HepG2 (cell line): Measurements from ENCODE around the gene CFAP45. TPM values are rescaled to one million over a fixed set of nuclear protein-coding genes. Genes with fewer than 3 reads are reported as not detected.
A peak's percentile ranks its signal among the peaks of the same experiment; 100 is the strongest.

Experiments
- ATAC-seq: fragments of 200-7000 bp; cut with Tn5 transposase; 3 replicates; pipeline ENCODE4 v1.9.1; 2020; ENCODE audit warnings: mild to moderate bottlenecking, moderate library complexity
- BruUV-seq: library from RNA; stranded (reverse); fragments of 400-500 nt; replicated peaks from 2 replicates; lab custom pipeline; 2021; lab: Mats Ljungman, UMichigan
- CTCF ChIA-PET: fragments of 300-600 bp; formaldehyde crosslinking; extraction: SDS; loops from one replicate; lab custom pipeline; 2021; ENCODE audit warnings: low total read pairs, inconsistent platforms, low intra/inter-chr PET ratio; lab: Yijun Ruan, JAX
- POLR2A ChIA-PET: fragments of 350-600 bp; sonication (Branson Sonifier 250); formaldehyde crosslinking; loops from one replicate; lab custom pipeline; 2020; ENCODE audit warnings: antibody characterized with exemption, inconsistent platforms; lab: Yijun Ruan, JAX
- DNase-seq: peaks from one replicate; pipeline ENCODE4 v3.0.0-alpha.2; 2015; ENCODE audit warnings: low spot score
- FAIRE-seq: peaks from 3 replicates; lab custom pipeline; 2011; peaks lifted over from hg19 to GRCh38; lab: Jason Lieb, UNC
- H2AFZ ChIP-seq: one replicate; pipeline ENCODE4 v1.6.1; 2011; ENCODE audit warnings: low read length, inconsistent platforms
- H3K27ac ChIP-seq: fragments of 300-600 bp; 3 replicates; pipeline ENCODE4 v1.8.0; 2011; ENCODE audit warnings: mixed run types, mild to moderate bottlenecking, mixed read lengths, low read length, inconsistent platforms; ENCODE audit not compliant: insufficient read depth; ENCODE audit errors: extremely low read length
- H3K27me3 ChIP-seq, 2 experiments: fragments of 200-600 bp in 1 of 2; 2 replicates in 1 of 2; 3 replicates in 1 of 2; pipeline versions ENCODE4 v1.6.0 to v1.8.0; 2011; ENCODE audit warnings: low read length in 2 of 2, mild to moderate bottlenecking in 2 of 2, moderate library complexity in 2 of 2, inconsistent platforms in 1 of 2; ENCODE audit not compliant: insufficient read depth in 2 of 2, control insufficient read depth in 1 of 2
- H3K36me3 ChIP-seq, 2 experiments: fragments of 200-600 bp in 1 of 2; replicated peaks in 1 of 2; 2 replicates in 1 of 2; 3 replicates in 1 of 2; pipeline versions ENCODE4 v1.5.1 to v1.8.0; 2011; ENCODE audit warnings: low read length in 2 of 2, inconsistent platforms in 1 of 2; ENCODE audit not compliant: insufficient read depth in 2 of 2, control insufficient read depth in 1 of 2
- H3K4me1 ChIP-seq: 2 replicates; pipeline ENCODE4 v1.5.1; 2012; ENCODE audit warnings: low read length, inconsistent platforms; ENCODE audit not compliant: insufficient read depth
- H3K4me2 ChIP-seq: 2 replicates; pipeline ENCODE4 v1.6.0; 2011; ENCODE audit warnings: low read depth, low read length, inconsistent platforms
- H3K4me3 ChIP-seq, 3 experiments: fragments of 200-600 bp in 1 of 3; sonication (generic), shearing (Covaris generic) in 1 of 3; replicated peaks in 1 of 3; 2 replicates each; pipeline ENCODE4 v1.5.1; 2011 to 2016; ENCODE audit warnings: low read length in 3 of 3, inconsistent platforms in 2 of 3, low read depth in 2 of 3, mild to moderate bottlenecking in 2 of 3, control low read depth in 1 of 3, mixed read lengths in 1 of 3; ENCODE audit not compliant: insufficient read depth in 1 of 3
- H3K79me2 ChIP-seq: one replicate; pipeline ENCODE4 v1.6.1; 2011; ENCODE audit warnings: low read length, inconsistent platforms; ENCODE audit not compliant: insufficient read depth
- H3K9ac ChIP-seq: 2 replicates; pipeline ENCODE4 v1.6.0; 2011; ENCODE audit warnings: mild to moderate bottlenecking, low read depth, low read length, inconsistent platforms; ENCODE audit not compliant: insufficient read depth
- H3K9me3 ChIP-seq: 2 replicates; pipeline ENCODE4 v1.5.1; 2012; ENCODE audit warnings: mild to moderate bottlenecking, low read length
- H4K20me1 ChIP-seq: 2 replicates; pipeline ENCODE4 v1.6.0; 2011; ENCODE audit warnings: inconsistent platforms, mild to moderate bottlenecking, low read length, moderate library complexity; ENCODE audit not compliant: insufficient read depth
- POGK ChIP-seq: sonication (generic); formaldehyde crosslinking; conservative IDR thresholded peaks from 2 replicates; pipeline ENCODE4 v1.8.0; 2022; ENCODE audit warnings: mild to moderate bottlenecking, moderate library complexity, missing genetic modification reagents
- TP53 ChIP-seq: sonication (generic); formaldehyde crosslinking; conservative IDR thresholded peaks from 2 replicates; pipeline ENCODE4 v1.4.0; 2020; ENCODE audit warnings: missing genetic modification reagents
- ZNF646 ChIP-seq: sonication (generic); formaldehyde crosslinking; IDR thresholded peaks from 2 replicates; pipeline ENCODE4 v1.9.0; 2021; ENCODE audit warnings: mild to moderate bottlenecking, missing genetic modification reagents
- WGBS: methylation state at CpG from one replicate; pipeline ENCODE4 v1.1.6; 2017; ENCODE audit warnings: low lambda C conversion rate; 5-methylcytosine and 5-hydroxymethylcytosine counted together
- in situ Hi-C: cut with HindIII; loops from 2 replicates; pipeline ENCODE4 v1.10.0; 2017; ENCODE audit warnings: low pct_unique_long_range_greater_than_20kb; ENCODE audit not compliant: extremely low pct_ligation_motif_present
- intact Hi-C: fragments of 100-400 bp; cut with micrococcal nuclease; formaldehyde crosslinking; loops from one replicate; pipeline ENCODE4 v1.10.0; 2022; ENCODE audit not compliant: unreplicated experiment
- polyA plus RNA-seq, 8 experiments: library from polyadenylated mRNA; depleted of rRNA in 3 of 8; stranded (reverse) in 7 of 8; unstranded in 1 of 8; fragments of >200 nt; fragmentation: Illumina TruSeq in 4 of 8; extraction: Trizol in 4 of 8; gene quantifications; 2 replicates each; pipeline versions ENCODE4 v1.2.1 to v1.2.3, GENCODE V29; 2011 to 2016; ENCODE audit warnings: low read depth in 4 of 8, missing spikeins in 1 of 8, mixed read lengths in 1 of 8; ENCODE audit not compliant: insufficient read depth in 1 of 8
- total RNA-seq, 5 experiments: library from RNA; depleted of rRNA; stranded (reverse); fragments of >200 nt; fragmentation: Illumina TruSeq; extraction: Trizol; gene quantifications; 2 replicates each; pipeline ENCODE4 v1.2.3, GENCODE V29; 2016; ENCODE audit warnings: low read depth in 1 of 5

The CFAP45 gene
- total and polyA plus RNA-seq, 2 of the 13 experiments (the other 11 are each of a cell fraction or from before 2014, with no cell fraction given) = not detected

GRCh38 chr1:159938211-159938852, 38.4 kb upstream of the CFAP45 start:
- Histone ChIP-seq H3K4me1 (peaks cover 13% of the 10 kb centered on the region), H3K36me3 (no peaks in the 10 kb centered on the region), H3K9ac (no peak overlapping the region), H2AFZ (no peak overlapping the region), H3K4me2 (no peak overlapping the region), H3K79me2 (no peaks in the 10 kb centered on the region), H3K27ac (no peak overlapping the region), H3K9me3 (no peaks in the 10 kb centered on the region), H3K4me3 (no peak overlapping the region), H4K20me1 (no peaks in the 10 kb centered on the region), H3K27me3 (peaks cover 12 to 67% of the 10 kb centered on the region in 2 experiments; a peak in 4 of 5 replicates)
- POLR2A ChIA-PET = no interaction called here
- ATAC-seq (no peak), FAIRE-seq (no peak), DNase-seq (no peak)
- intact Hi-C loops (loop anchor here (5.0 kb wide), 2 partner anchors 139 to 141 kb away; no protein-coding TSS in a partner anchor), in situ Hi-C loops (loop anchor here (5.0 kb wide), 2 partner anchors 69 to 144 kb away; partner anchors contain the start of gene KCNJ9)
- BruUV-seq = no TSS peak
- CTCF ChIA-PET = no interaction called here
- WGBS = 0% methylated on average over 3 of the region's 7 CpGs
- TF ChIP-seq POGK (CRISPR knock-in tag) (no peak), ZNF646 (CRISPR knock-in tag) (0 out of 2 replicates have a peak, but pooled peaks have one; percentile 21), TP53 (CRISPR knock-in tag) (no peak)
